Activated naive CD8-positive, alpha-beta T cell (primary cell): Measurements from ENCODE around the gene CREBBP.

Source experiments
- H3K27ac Mint-ChIP-seq: one replicate; pipeline ENCODE4 v1.8.0; 2021; ENCODE audit warnings: mixed read lengths
- H3K27me3 Mint-ChIP-seq: one replicate; pipeline ENCODE4 v1.8.0; 2021; ENCODE audit warnings: mixed read lengths
- H3K36me3 Mint-ChIP-seq: one replicate; pipeline ENCODE4 v1.8.0; 2021; ENCODE audit warnings: mixed read lengths
- H3K4me1 Mint-ChIP-seq: one replicate; pipeline ENCODE4 v1.8.0; 2021; ENCODE audit warnings: low read depth, mixed read lengths
- H3K4me3 Mint-ChIP-seq: one replicate; pipeline ENCODE4 v1.8.0; 2021; ENCODE audit warnings: mild to moderate bottlenecking, mixed read lengths
- H3K9me3 Mint-ChIP-seq: one replicate; pipeline ENCODE4 v1.8.0; 2021; ENCODE audit warnings: low read depth, mixed read lengths

CREBBP gene

DNA sequence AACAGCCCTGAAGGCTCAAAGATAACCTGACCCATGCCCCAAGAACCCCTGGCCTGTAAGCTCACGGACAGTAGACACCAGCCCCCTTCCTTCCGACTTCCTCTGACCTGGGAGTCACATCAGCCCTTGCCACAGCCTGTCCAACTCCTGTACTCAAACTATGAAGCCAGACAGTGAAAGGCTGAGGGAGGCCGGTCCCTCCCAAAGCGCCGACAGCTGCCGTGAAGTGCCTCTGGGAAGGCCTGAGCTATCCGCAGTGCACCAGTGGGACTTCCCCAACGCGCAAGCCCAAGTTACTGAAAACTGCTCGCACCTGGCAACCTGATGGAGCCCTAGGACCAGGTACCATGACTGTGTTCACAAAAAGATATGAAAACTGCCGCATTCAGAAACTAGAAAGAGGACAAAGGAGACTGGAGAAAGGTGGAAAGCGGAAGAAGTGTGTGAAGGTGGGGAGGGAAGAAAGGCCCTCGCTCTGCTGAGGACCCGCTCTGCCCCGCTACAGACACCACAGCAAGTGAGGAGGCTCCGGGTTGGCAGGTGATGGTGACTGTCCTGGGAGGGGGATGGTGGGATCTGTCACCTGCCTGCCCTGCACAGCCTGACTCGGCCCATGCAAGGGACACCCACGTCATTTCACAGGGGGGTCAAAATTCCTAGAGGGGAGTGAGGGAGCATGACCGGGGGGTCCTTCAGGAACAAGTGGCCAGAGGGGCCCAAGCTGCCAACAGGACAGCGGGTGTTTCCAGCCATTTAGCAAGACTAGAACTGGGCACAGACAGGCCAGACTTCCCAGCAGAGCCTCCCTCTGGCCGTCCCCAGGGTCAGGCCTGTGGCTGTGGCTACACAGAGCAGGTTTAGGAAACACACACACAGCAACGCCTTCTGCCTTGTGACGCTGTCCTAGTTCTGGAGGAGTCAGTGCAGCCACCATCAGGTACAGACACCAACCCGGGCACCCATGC, 150.1 kb downstream of the CREBBP start:
- Mint-ChIP-seq H3K36me3 (peaks cover 6% of the 10 kb centered on the region), H3K27me3 (no peaks in the 10 kb centered on the region)

GRCh38 chr16:3729161-3730112, 151.1 kb downstream of the CREBBP start:
- Mint-ChIP-seq H3K27ac (no peak overlapping the region), H3K4me3 (no peak overlapping the region), H3K36me3 (peaks cover 3% of the 10 kb centered on the region), H3K4me1 (no peaks in the 10 kb centered on the region), H3K27me3 (no peaks in the 10 kb centered on the region), H3K9me3 (no peaks in the 10 kb centered on the region)

More for the DNA sequence above, 150.1 kb downstream of the CREBBP start:
- H3K9me3 Mint-ChIP-seq = no peaks in the 10 kb centered on the region
- no peaks in the 10 kb centered on the region for H3K4me1 Mint-ChIP-seq
- no peak overlapping the region for H3K27ac Mint-ChIP-seq
- no peak overlapping the region for H3K4me3 Mint-ChIP-seq

- no peaks in the 10 kb centered on the region for H3K4me1 Mint-ChIP-seq
- H3K4me3 Mint-ChIP-seq = no peak overlapping the region
- no peaks in the 10 kb centered on the region for H3K9me3 Mint-ChIP-seq
- H3K27me3 Mint-ChIP-seq = no peaks in the 10 kb centered on the region
- no peak overlapping the region for H3K27ac Mint-ChIP-seq
- H3K36me3 Mint-ChIP-seq = peaks cover 3% of the 10 kb centered on the region
Observed at GRCh38 chr16:3728424-3729160, 151.9 kb downstream of the CREBBP start.

DNA sequence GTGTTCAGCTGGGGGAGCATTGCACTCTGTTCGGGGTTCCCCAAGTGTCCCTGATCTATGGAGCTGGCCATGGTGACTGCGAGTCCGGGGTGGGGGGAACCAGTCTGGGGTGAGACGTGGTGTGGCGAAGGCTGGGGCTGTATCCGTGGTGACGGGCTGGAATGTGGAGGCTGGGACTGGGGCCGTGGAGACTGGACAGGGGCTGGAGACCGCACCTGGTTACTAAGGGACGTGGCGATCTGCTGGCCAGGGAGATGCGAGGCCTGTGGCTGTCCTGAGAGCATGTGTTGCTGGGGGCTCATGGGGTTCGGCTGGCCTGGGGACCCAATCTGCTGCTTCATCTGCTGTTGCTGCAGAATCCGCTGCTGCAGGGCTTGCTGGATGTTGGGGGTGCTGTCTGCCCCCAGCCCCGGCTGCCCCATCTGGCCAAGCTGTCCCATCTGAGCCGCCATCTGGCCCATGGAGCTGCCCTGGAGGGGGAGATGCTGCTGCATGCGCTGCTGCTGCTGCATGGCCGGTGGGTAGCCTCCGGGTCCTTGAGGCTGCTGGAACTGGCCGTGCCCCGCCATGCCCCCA, 152.6 kb downstream of the CREBBP start:
- no peaks in the 10 kb centered on the region for H3K27me3 Mint-ChIP-seq
- H3K36me3 Mint-ChIP-seq = peaks cover 3% of the 10 kb centered on the region
- no peaks in the 10 kb centered on the region for H3K4me1 Mint-ChIP-seq
- no peak overlapping the region for H3K4me3 Mint-ChIP-seq
- no peak overlapping the region for H3K27ac Mint-ChIP-seq
- H3K9me3 Mint-ChIP-seq = no peaks in the 10 kb centered on the region

DNA sequence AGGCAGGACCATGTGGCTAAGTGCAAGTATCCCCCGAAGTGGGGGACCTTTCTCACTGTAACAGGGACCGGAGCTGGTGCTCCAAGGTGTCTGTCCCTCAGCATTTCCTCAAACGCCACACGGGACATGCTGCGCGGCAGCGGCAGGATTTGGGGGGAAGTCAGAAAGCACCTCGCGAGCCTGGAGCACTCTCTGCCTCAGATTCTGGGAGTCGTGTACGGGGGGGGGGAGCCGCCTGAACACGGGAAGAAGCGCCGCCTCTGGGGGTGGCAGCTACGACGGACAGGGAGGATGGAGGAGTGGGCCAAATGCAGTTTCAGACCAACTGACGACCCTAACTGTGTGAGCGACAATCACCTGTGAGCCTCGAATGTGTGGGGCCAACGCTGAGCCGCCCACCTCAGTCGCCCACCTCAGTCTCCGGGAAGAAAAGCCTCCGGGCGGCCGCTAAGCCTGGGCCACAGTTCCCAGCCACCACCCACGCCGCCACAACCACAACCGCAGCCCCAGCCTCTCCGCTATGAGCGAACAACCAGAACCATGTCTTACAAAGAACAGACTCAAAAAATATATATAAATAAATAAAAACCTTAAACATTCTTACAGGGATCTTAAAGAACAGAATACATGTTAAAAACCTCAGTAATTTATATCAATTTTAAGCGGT, 154.4 kb downstream of the CREBBP start:
- Mint-ChIP-seq H3K27me3 (no peaks in the 10 kb centered on the region), H3K4me3 (no peak overlapping the region), H3K27ac (no peak overlapping the region), H3K4me1 (no peaks in the 10 kb centered on the region), H3K9me3 (no peaks in the 10 kb centered on the region), H3K36me3 (peaks cover 3% of the 10 kb centered on the region)

- Mint-ChIP-seq H3K4me3 (no peak overlapping the region), H3K9me3 (no peaks in the 10 kb centered on the region), H3K27ac (no peak overlapping the region), H3K36me3 (peaks cover 1% of the 10 kb centered on the region), H3K4me1 (no peaks in the 10 kb centered on the region), H3K27me3 (no peaks in the 10 kb centered on the region)
Observed at GRCh38 chr16:3725276-3725675, 155.2 kb downstream of the CREBBP start.

GRCh38 chr16:3722508-3722907, 158.0 kb downstream of the CREBBP start:
- Mint-ChIP-seq H3K9me3 (no peaks in the 10 kb centered on the region), H3K4me3 (no peak overlapping the region), H3K36me3 (no peaks in the 10 kb centered on the region), H3K27me3 (no peaks in the 10 kb centered on the region), H3K4me1 (peaks cover 6% of the 10 kb centered on the region), H3K27ac (no peak overlapping the region)

- Mint-ChIP-seq H3K36me3 (no peaks in the 10 kb centered on the region), H3K4me1 (peaks cover 15% of the 10 kb centered on the region), H3K4me3 (no peak overlapping the region), H3K9me3 (no peaks in the 10 kb centered on the region), H3K27ac (no peak overlapping the region), H3K27me3 (no peaks in the 10 kb centered on the region)
Observed at GRCh38 chr16:3720418-3720817, 160.1 kb downstream of the CREBBP start.

DNA sequence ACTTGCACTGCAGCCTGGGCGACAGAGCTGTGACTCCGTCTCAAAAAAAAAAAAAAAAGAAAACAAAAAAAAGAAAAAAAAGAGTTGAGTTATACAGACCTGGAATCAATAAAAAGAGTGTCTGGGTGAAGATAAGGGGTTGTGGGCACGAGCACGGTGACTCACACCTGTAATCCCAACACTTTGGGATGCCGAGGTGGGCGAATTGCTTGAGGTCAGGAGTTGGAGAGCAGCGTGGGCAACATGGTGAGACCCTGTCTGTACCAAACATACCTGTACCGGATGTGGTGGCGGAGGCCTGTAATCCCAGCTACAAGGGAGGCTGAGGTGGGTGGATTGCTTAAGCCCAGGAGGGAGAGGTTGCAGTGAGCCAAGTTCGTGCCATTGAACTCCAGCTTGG, 161.9 kb downstream of the CREBBP start:
- Mint-ChIP-seq H3K4me1 (peaks cover 30% of the 10 kb centered on the region), H3K27ac (peak overlapping the region; percentile 64), H3K4me3 (peak overlapping the region; percentile 70), H3K36me3 (peaks cover 5% of the 10 kb centered on the region), H3K27me3 (no peaks in the 10 kb centered on the region), H3K9me3 (no peaks in the 10 kb centered on the region)

- Mint-ChIP-seq H3K27me3 (no peaks in the 10 kb centered on the region), H3K36me3 (peaks cover 5% of the 10 kb centered on the region), H3K4me3 (peak overlapping the region; percentile 83), H3K9me3 (no peaks in the 10 kb centered on the region), H3K27ac (peak overlapping the region; percentile 94), H3K4me1 (peaks cover 35% of the 10 kb centered on the region)
Observed at GRCh38 chr16:3718019-3718391, 162.5 kb downstream of the CREBBP start.

- Mint-ChIP-seq H3K9me3 (no peaks in the 10 kb centered on the region), H3K27me3 (no peaks in the 10 kb centered on the region), H3K27ac (peak within 1 kb of the TSS; percentile 95), H3K4me1 (peaks cover 39% of the 10 kb centered on the region), H3K36me3 (peaks cover 5% of the 10 kb centered on the region), H3K4me3 (peak within 1 kb of the TSS; percentile 94)
Observed at GRCh38 chr16:3717235-3718018, 163.1 kb downstream of the CREBBP start, which contains the start of gene TRAP1. TRAP1 (minus strand) TSS chr16:3717524; CDS start chr16:3717508, 16 bp downstream.

GRCh38 chr16:3716831-3717234, 163.7 kb downstream of the CREBBP start:
- peak overlapping the region; percentile 95 for H3K27ac Mint-ChIP-seq

GRCh38 chr16:3715430-3715829, 165.1 kb downstream of the CREBBP start:
- Mint-ChIP-seq H3K9me3 (no peaks in the 10 kb centered on the region), H3K4me1 (peaks cover 41% of the 10 kb centered on the region), H3K4me3 (peak overlapping the region; percentile 82), H3K27me3 (no peaks in the 10 kb centered on the region), H3K36me3 (peaks cover 5% of the 10 kb centered on the region), H3K27ac (no peak overlapping the region)

More at GRCh38 chr16:3716831-3717234, 163.7 kb downstream of the CREBBP start:
- no peaks in the 10 kb centered on the region for H3K27me3 Mint-ChIP-seq
- peaks cover 5% of the 10 kb centered on the region for H3K36me3 Mint-ChIP-seq
- H3K9me3 Mint-ChIP-seq = no peaks in the 10 kb centered on the region
- H3K4me1 Mint-ChIP-seq = peaks cover 41% of the 10 kb centered on the region
- peak overlapping the region; percentile 94 for H3K4me3 Mint-ChIP-seq
